Sigmoid colon (tissue), 4 donors: ENCODE measurements around the gene CTCF.

ENCODE experiments used
- POLR2A ChIP-seq, 2 donors: fragments of 450-650 bp; IDR thresholded peaks; one replicate each; pipeline ENCODE4 v1.6.1; 2016; ENCODE audit warnings: antibody characterized with exemption in 2 of 2, mild to moderate bottlenecking in 2 of 2, moderate library complexity in 2 of 2
- POLR2AphosphoS5 ChIP-seq, 4 donors: sonication (generic); formaldehyde crosslinking; IDR thresholded peaks; one replicate each; pipeline ENCODE4 v1.6.1; 2017; ENCODE audit warnings: antibody characterized with exemption in 4 of 4
- TF ChIP-seq, protein P1 (sequence below), 4 experiments: fragments of 450-650 bp in 3 of 4; fragments of 200-600 bp in 1 of 4; IDR thresholded peaks; one replicate each; pipeline ENCODE4 v1.5.1; 2016 to 2019; ENCODE audit warnings: antibody characterized with exemption in 4 of 4, mild to moderate bottlenecking in 3 of 4, moderate library complexity in 2 of 4

DNA sequence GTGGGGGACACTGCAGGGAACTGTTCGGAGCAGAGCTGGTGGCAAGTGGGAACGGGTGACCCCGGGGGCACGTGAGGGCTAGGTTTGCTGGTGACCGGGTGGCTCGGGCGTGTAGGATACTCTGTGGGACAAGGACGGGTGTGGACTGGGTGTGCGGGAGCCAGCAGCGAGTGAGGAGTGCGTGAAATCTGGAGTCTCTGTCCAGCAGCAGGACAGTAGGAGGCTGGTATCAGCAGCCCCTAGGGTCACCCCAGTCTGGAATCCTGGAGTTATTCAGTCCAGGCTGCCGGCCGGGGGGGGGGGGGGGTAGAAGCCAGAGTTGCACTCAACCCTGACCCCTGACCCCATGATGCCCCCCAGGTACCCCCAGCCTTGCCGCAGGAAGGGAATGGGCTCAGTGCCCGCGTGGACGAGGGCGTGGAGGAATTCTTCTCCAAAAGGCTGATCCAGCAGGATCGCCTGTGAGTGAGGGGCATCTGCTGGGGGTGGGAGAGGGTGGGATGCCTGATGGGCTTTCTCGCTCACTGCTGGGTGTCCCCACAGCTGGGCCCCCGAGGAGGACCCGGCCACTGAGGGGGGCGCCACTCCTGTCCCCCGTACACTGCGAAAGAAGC is 91.6 kb downstream of the CTCF start:
- TF ChIP-seq, protein P1, sequence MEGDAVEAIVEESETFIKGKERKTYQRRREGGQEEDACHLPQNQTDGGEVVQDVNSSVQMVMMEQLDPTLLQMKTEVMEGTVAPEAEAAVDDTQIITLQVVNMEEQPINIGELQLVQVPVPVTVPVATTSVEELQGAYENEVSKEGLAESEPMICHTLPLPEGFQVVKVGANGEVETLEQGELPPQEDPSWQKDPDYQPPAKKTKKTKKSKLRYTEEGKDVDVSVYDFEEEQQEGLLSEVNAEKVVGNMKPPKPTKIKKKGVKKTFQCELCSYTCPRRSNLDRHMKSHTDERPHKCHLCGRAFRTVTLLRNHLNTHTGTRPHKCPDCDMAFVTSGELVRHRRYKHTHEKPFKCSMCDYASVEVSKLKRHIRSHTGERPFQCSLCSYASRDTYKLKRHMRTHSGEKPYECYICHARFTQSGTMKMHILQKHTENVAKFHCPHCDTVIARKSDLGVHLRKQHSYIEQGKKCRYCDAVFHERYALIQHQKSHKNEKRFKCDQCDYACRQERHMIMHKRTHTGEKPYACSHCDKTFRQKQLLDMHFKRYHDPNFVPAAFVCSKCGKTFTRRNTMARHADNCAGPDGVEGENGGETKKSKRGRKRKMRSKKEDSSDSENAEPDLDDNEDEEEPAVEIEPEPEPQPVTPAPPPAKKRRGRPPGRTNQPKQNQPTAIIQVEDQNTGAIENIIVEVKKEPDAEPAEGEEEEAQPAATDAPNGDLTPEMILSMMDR (IDR thresholded peaks at IDR 0.05) = no peak
- TF ChIP-seq POLR2AphosphoS5 (IDR thresholded peaks at IDR 0.05) (no peak), POLR2A (IDR thresholded peaks at IDR 0.05) (no peak)
